Astrocyte of the cerebellum (primary cell): Measurements from ENCODE around the gene LDHD.
A peak's percentile ranks its signal among the peaks of the same experiment; 100 is the strongest.

Experiments
- DNase-seq: peaks from one replicate; pipeline ENCODE4 v3.0.0-alpha.2; 2011; ENCODE audit warnings: low read depth
- H3K4me3 ChIP-seq: 2 replicates; pipeline ENCODE4 v1.5.1; 2011; ENCODE audit warnings: mild to moderate bottlenecking, low read depth, low read length, moderate library complexity
- CTCF ChIP-seq: IDR thresholded peaks from 2 replicates; pipeline ENCODE4 v1.5.1; 2012; ENCODE audit warnings: low read length, low read depth, moderate library complexity, mild to moderate bottlenecking; ENCODE audit errors: missing control alignments
- in situ Hi-C: cut with HindIII; loops from 2 replicates; pipeline ENCODE4 v1.10.0; 2017; ENCODE audit warnings: low sequenced_read_pairs

LDHD gene

GRCh38 chr16:75116081-75116910, at the start of gene LDHD:
Gene LDHD (minus strand): TSS chr16:75116780. CDS start chr16:75116720, 60 bp downstream.
- no peak for DNase-seq
- peak within 1 kb of the TSS; percentile 31 for H3K4me3 ChIP-seq
- TF ChIP-seq CTCF, result no peak
- in situ Hi-C loops, result no loop called here

- DNase-seq, result no peak
- in situ Hi-C loops, result no loop called here
- TF ChIP-seq CTCF, result no peak
These were observed 43.8 kb upstream of the LDHD start for GRCh38 chr16:75160386-75160785.

DNA sequence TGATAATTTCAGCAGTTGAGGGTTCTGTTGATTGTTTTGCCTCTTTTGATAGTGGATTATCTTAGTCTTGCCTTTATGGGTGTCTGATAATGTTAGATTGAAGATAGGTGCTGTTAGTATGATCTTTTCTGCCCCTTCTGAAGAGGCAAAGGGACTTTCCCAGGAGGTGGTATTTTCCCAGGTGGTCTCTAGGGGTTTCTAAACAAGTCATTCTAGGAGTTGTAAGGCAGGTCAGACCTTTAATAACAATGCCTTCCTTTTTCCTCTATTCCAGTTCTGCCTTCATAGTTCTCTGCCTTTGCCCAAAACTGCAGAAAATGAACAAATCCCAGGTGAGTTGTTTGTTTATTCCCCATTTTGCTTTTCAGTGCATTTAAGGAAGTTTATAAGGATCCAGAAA, 36.1 kb upstream of the LDHD start:
- no peak for DNase-seq
- H3K4me3 ChIP-seq, result no peak overlapping the region
- in situ Hi-C loops, result no loop called here
- TF ChIP-seq CTCF, result no peak

More at GRCh38 chr16:75160386-75160785, 43.8 kb upstream of the LDHD start:
- H3K4me3 ChIP-seq, result no peak overlapping the region

GRCh38 chr16:75151798-75152197, 35.2 kb upstream of the LDHD start:
- no peak for DNase-seq
- TF ChIP-seq CTCF, result no peak
- H3K4me3 ChIP-seq, result no peak overlapping the region
- in situ Hi-C loops, result no loop called here

GRCh38 chr16:75148311-75149195, 32.0 kb upstream of the LDHD start, which contains the start of gene ZFP1:
Gene ZFP1 (plus strand): TSS chr16:75148524. CDS start chr16:75152952, 4,428 bp downstream.
- no peak for TF ChIP-seq CTCF
- peak; percentile 80 for DNase-seq
- in situ Hi-C loops, result no loop called here
- H3K4me3 ChIP-seq, result peak within 1 kb of the TSS; percentile 97

- DNase-seq, result no peak
- peak overlapping the region; percentile 97 for H3K4me3 ChIP-seq
- TF ChIP-seq CTCF, result no peak
- in situ Hi-C loops, result no loop called here
These were observed 31.4 kb upstream of the LDHD start for GRCh38 chr16:75147968-75148310.
